ENCODE results near the gene BMAL1. TPM values are rescaled to one million over a fixed set of nuclear protein-coding genes. Genes with fewer than 3 reads are reported as not detected.

The BMAL1 gene
- total RNA-seq, 1 donor from 2014 or later, result 22.8 TPM

- intact Hi-C loops (cut with micrococcal nuclease), result no loop called here
These were observed 37.2 kb downstream of the BMAL1 start for GRCh38 chr11:13314676-13315394.

- intact Hi-C loops (cut with micrococcal nuclease), result no loop called here
These were observed 38.2 kb downstream of the BMAL1 start for GRCh38 chr11:13315517-13316432.

GRCh38 chr11:13316528-13316961 is 39.0 kb downstream of the BMAL1 start:
- intact Hi-C loops (cut with micrococcal nuclease), result no loop called here

GRCh38 chr11:13317293-13318080 is 39.9 kb downstream of the BMAL1 start:
- intact Hi-C loops (cut with micrococcal nuclease), result no loop called here

- intact Hi-C loops (cut with micrococcal nuclease), result no loop called here
These were observed 41.1 kb downstream of the BMAL1 start for GRCh38 chr11:13318498-13319295.

- intact Hi-C loops (cut with micrococcal nuclease), result no loop called here
These were observed 43.1 kb downstream of the BMAL1 start for GRCh38 chr11:13320688-13321087.

- intact Hi-C loops (cut with micrococcal nuclease), result no loop called here
These were observed 43.8 kb downstream of the BMAL1 start for GRCh38 chr11:13321431-13321830.

GRCh38 chr11:13324141-13324540 is 46.6 kb downstream of the BMAL1 start:
- intact Hi-C loops (cut with micrococcal nuclease), result no loop called here

- intact Hi-C loops (cut with micrococcal nuclease), result no loop called here
These were observed 47.1 kb downstream of the BMAL1 start for GRCh38 chr11:13324709-13325108.

- intact Hi-C loops (cut with micrococcal nuclease), result no loop called here
These were observed 49.8 kb downstream of the BMAL1 start for GRCh38 chr11:13327421-13327820.

- intact Hi-C loops (cut with micrococcal nuclease), result no loop called here
These were observed 50.7 kb downstream of the BMAL1 start for GRCh38 chr11:13328286-13328685.

- intact Hi-C loops (cut with micrococcal nuclease), result no loop called here
These were observed 52.2 kb downstream of the BMAL1 start for GRCh38 chr11:13329670-13330356.

- intact Hi-C loops (cut with micrococcal nuclease), result no loop called here
These were observed 54.5 kb downstream of the BMAL1 start for GRCh38 chr11:13332124-13332523.

- intact Hi-C loops (cut with micrococcal nuclease), result no loop called here
These were observed 55.9 kb downstream of the BMAL1 start for GRCh38 chr11:13333456-13333957.

GRCh38 chr11:13334034-13334786 is 56.6 kb downstream of the BMAL1 start:
- intact Hi-C loops (cut with micrococcal nuclease), result loop anchor here (2.0 kb wide), 1 partner anchor 151 kb away; no protein-coding TSS in a partner anchor

- intact Hi-C loops (cut with micrococcal nuclease), result loop anchor here (1.0 to 5.0 kb wide), 5 partner anchors 57 to 153 kb away; partner anchors contain the start of gene BTBD10
These were observed 57.7 kb downstream of the BMAL1 start for GRCh38 chr11:13335319-13335718.

- intact Hi-C loops (cut with micrococcal nuclease), result loop anchor here (5.0 kb wide), 2 partner anchors 84 to 126 kb away; partner anchors contain the start of gene BTBD10
These were observed 58.8 kb downstream of the BMAL1 start for GRCh38 chr11:13336246-13336878.

- intact Hi-C loops (cut with micrococcal nuclease), result loop anchor here (1.0 to 5.0 kb wide), 3 partner anchors 86 to 130 kb away; partner anchors contain the start of gene BTBD10
These were observed 60.4 kb downstream of the BMAL1 start for GRCh38 chr11:13338019-13338426.
